ENCODE data around the gene XPO5. TPM values are rescaled to one million over a fixed set of nuclear protein-coding genes. Genes with fewer than 3 reads are reported as not detected.

Gene XPO5
- total RNA-seq, 1 experiment from 2014 or later = 114 TPM

DNA sequence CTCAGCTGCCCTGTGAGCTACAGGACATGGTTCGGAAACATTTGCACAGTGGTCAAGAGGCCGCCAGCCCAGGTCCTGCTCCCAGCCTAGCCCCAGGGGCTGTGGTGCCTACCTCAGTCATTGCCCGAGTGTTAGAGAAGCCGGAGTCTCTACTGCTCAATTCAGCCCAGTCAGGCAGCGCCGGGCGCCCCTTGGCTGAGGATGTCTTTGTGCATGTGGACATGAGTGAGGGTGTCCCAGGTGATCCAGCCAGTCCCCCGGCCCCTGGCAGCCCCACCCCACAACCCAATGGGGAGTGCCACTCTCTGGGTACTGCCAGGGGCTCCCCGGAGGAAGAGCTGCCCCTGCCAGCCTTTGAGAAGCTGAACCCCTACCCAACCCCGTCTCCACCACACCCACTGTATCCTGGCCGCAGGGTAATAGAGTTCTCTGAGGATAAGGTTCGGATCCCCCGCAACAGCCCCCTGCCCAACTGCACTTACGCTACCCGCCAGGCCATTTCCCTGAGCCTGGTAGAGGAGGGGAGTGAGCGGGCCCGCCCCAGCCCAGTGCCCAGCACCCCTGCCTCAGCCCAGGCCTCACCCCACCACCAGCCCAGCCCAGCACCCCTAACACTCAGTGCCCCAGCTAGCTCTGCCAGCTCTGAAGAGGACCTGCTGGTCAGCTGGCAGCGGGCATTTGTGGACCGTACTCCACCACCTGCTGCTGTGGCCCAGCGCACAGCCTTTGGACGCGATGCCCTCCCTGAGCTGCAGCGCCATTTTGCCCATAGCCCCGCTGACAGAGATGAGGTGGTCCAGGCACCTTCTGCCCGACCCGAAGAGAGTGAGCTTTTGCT is 70.9 kb downstream of the XPO5 start:
- Histone ChIP-seq H4K91ac (ENCODE audit: insufficient read length, low read depth, low read length) (no peak overlapping the region), H3K23ac (ENCODE audit: insufficient read length, low read depth, low read length) (no peak overlapping the region), H3K4me1 (ENCODE audit: insufficient read depth, low read length) (no peaks in the 10 kb centered on the region), H4K8ac (replicated peaks; ENCODE audit: insufficient read length, low read depth, low read length) (no peak overlapping the region), H2BK20ac (ENCODE audit: low read depth, low read length, poor library complexity, severe bottlenecking) (no peak overlapping the region), H3K23me2 (ENCODE audit: insufficient read length, low read depth, low read length, poor library complexity, severe bottlenecking) (no peaks in the 10 kb centered on the region), H3K27ac (ENCODE audit: insufficient read length, low read depth, low read length) (no peak overlapping the region), H3K4ac (ENCODE audit: low read depth, low read length) (no peak overlapping the region), H3K4me2 (ENCODE audit: insufficient read depth, insufficient read length, low read length) (no peak overlapping the region), H2AFZ (ENCODE audit: low read length) (no peak overlapping the region), H3K27me3 (ENCODE audit: insufficient read depth, low read length) (peaks cover 8% of the 10 kb centered on the region; the same call in 1 of the 2 replicates), H3K79me1 (ENCODE audit: insufficient read depth, low read depth, low read length, poor library complexity, severe bottlenecking) (no peaks in the 10 kb centered on the region), H3K56ac (ENCODE audit: insufficient read length, low read depth, low read length) (no peak overlapping the region), H3K79me2 (ENCODE audit: insufficient read depth, low read length) (no peaks in the 10 kb centered on the region), H3K9ac (ENCODE audit: extremely low read depth, insufficient read length, low read length) (no peak overlapping the region), H3K9me3 (ENCODE audit: control insufficient read depth, low read depth, low read length) (no peaks in the 10 kb centered on the region), H3K14ac (ENCODE audit: insufficient read depth, low read length) (no peak overlapping the region), H2AK5ac (ENCODE audit: insufficient read length, low read length) (no peak overlapping the region), H2BK15ac (ENCODE audit: low read depth, low read length) (no peak overlapping the region), H4K5ac (ENCODE audit: insufficient read length, low read depth, low read length) (no peak overlapping the region), H2BK12ac (ENCODE audit: insufficient read length, low read depth, low read length) (no peak overlapping the region), H3K18ac (ENCODE audit: insufficient read length, low read depth, low read length) (no peak overlapping the region), H2BK120ac (ENCODE audit: low read depth, low read length, poor library complexity, severe bottlenecking) (no peak overlapping the region), H2BK5ac (ENCODE audit: insufficient read length, low read length) (no peak overlapping the region), H3T11ph (ENCODE audit: low read length) (no peak overlapping the region), H4K20me1 (ENCODE audit: control insufficient read depth, insufficient read depth, insufficient read length) (no peaks in the 10 kb centered on the region)
- WGBS (ENCODE audit: extremely low coverage, insufficient read length, low lambda C conversion rate) = no CpG with 5 or more reads among the region's 26 CpGs
- Mint-ChIP-seq H3K9me3 (peaks cover 2 to 3% of the 10 kb centered on the region in 2 experiments; a peak in 3 of 5 replicates), H3K4me3 (peak overlapping the region in 1 of 2 experiments; percentile 17; a peak in 1 of 5 replicates), H3K4me1 (peaks cover 7 to 11% of the 10 kb centered on the region in 2 experiments), H3K36me3 (ENCODE audit: insufficient read depth in 1 of 3, low read depth in 3 of 3) (peaks cover 23 to 57% (median 44%) of the 10 kb centered on the region in 3 experiments), H3K27ac (no peak overlapping the region), H3K27me3 (ENCODE audit: low read depth) (peaks cover 27% of the 10 kb centered on the region)
- TF ChIP-seq, protein P1, sequence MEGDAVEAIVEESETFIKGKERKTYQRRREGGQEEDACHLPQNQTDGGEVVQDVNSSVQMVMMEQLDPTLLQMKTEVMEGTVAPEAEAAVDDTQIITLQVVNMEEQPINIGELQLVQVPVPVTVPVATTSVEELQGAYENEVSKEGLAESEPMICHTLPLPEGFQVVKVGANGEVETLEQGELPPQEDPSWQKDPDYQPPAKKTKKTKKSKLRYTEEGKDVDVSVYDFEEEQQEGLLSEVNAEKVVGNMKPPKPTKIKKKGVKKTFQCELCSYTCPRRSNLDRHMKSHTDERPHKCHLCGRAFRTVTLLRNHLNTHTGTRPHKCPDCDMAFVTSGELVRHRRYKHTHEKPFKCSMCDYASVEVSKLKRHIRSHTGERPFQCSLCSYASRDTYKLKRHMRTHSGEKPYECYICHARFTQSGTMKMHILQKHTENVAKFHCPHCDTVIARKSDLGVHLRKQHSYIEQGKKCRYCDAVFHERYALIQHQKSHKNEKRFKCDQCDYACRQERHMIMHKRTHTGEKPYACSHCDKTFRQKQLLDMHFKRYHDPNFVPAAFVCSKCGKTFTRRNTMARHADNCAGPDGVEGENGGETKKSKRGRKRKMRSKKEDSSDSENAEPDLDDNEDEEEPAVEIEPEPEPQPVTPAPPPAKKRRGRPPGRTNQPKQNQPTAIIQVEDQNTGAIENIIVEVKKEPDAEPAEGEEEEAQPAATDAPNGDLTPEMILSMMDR (conservative IDR thresholded peaks at IDR 0.05) = no peak
- no peak for DNase-seq
